C4-2B (cell line): Measurements from ENCODE around the gene ABHD3.

ENCODE experiments used
- H3K27ac ChIP-seq: fragments of 450-650 bp; 2 replicates; pipeline ENCODE4 v1.5.1; 2017
- CTCF ChIP-seq: fragments of 450-650 bp; conservative IDR thresholded peaks from 2 replicates; pipeline ENCODE4 v1.5.1; 2017; ENCODE audit warnings: mild to moderate bottlenecking
- ZFX ChIP-seq: fragments of 450-650 bp; IDR thresholded peaks from 2 replicates; pipeline ENCODE4 v1.6.1; 2017

The ABHD3 gene

GRCh38 chr18:21604671-21605070 is 99.9 kb downstream of the ABHD3 start:
- no peak overlapping the region for H3K27ac ChIP-seq
- no peak for TF ChIP-seq ZFX
- TF ChIP-seq CTCF, result no peak

GRCh38 chr18:21602299-21602587 is 102.3 kb downstream of the ABHD3 start:
- H3K27ac ChIP-seq, result no peak overlapping the region
- TF ChIP-seq CTCF (no peak), ZFX (no peak)
